GM19468 (cell line): Measurements from ENCODE around the gene DPYD.

ENCODE experiments used
- ATAC-seq: cut with Tn5 transposase; IDR thresholded peaks from one replicate; pipeline ENCODE4 v1.9.1; 2021; ENCODE audit warnings: mild to moderate bottlenecking, moderate library complexity, moderate number of reproducible peaks; ENCODE audit not compliant: unreplicated experiment; ENCODE audit errors: extremely low read depth

The DPYD gene

GRCh38 chr1:97802011-97802410, 118.8 kb downstream of the DPYD start:
- no peak for ATAC-seq

GRCh38 chr1:97797403-97798183, 123.2 kb downstream of the DPYD start:
- ATAC-seq = no peak

- no peak for ATAC-seq
These were observed 124.1 kb downstream of the DPYD start for GRCh38 chr1:97796711-97797110.

GRCh38 chr1:97792655-97793054, 128.2 kb downstream of the DPYD start:
- no peak for ATAC-seq

- ATAC-seq = peak; percentile 42
These were observed 129.6 kb downstream of the DPYD start for GRCh38 chr1:97791251-97791650.

- no peak for ATAC-seq
These were observed 133.6 kb downstream of the DPYD start for GRCh38 chr1:97787231-97787630.

- no peak for ATAC-seq
These were observed 136.2 kb downstream of the DPYD start for GRCh38 chr1:97784661-97785060.

- no peak for ATAC-seq
These were observed 137.1 kb downstream of the DPYD start for GRCh38 chr1:97783751-97784150.

GRCh38 chr1:97781762-97782337, 139.0 kb downstream of the DPYD start:
- ATAC-seq = no peak

GRCh38 chr1:97780884-97781283, 139.9 kb downstream of the DPYD start:
- ATAC-seq = no peak

GRCh38 chr1:97778718-97779117, 142.1 kb downstream of the DPYD start:
- ATAC-seq = no peak

GRCh38 chr1:97770376-97770775, 150.5 kb downstream of the DPYD start:
- no peak for ATAC-seq

GRCh38 chr1:97767381-97767780, 153.5 kb downstream of the DPYD start:
- no peak for ATAC-seq

- ATAC-seq = no peak
These were observed 155.8 kb downstream of the DPYD start for GRCh38 chr1:97764991-97765390.

GRCh38 chr1:97761637-97762036, 159.2 kb downstream of the DPYD start:
- ATAC-seq = no peak

GRCh38 chr1:97759078-97759477, 161.8 kb downstream of the DPYD start:
- ATAC-seq = no peak

GRCh38 chr1:97758541-97759057, 162.2 kb downstream of the DPYD start:
- no peak for ATAC-seq

- ATAC-seq = no peak
These were observed 174.9 kb downstream of the DPYD start for GRCh38 chr1:97745912-97746311.

- ATAC-seq = no peak
These were observed 175.9 kb downstream of the DPYD start for GRCh38 chr1:97744977-97745376.

GRCh38 chr1:97743129-97743528, 177.7 kb downstream of the DPYD start:
- ATAC-seq = no peak

- ATAC-seq = no peak
These were observed 179.9 kb downstream of the DPYD start for GRCh38 chr1:97740891-97741290.
